OCI-LY7 (cell line): ENCODE data around the gene LBR. TPM values are rescaled to one million over a fixed set of nuclear protein-coding genes. Genes with fewer than 3 reads are reported as not detected.
A peak's percentile ranks its signal among the peaks of the same experiment; 100 is the strongest.

Experiments
- BruUV-seq: library from RNA; stranded (reverse); fragments of 400-500 nt; replicated peaks from 2 replicates; lab custom pipeline; 2021; lab: Mats Ljungman, UMichigan
- CTCF ChIA-PET: fragments of 300-600 bp; sonication (Branson Sonifier 250); formaldehyde crosslinking; loops from one replicate; lab custom pipeline; 2022; ENCODE audit warnings: antibody characterized with exemption; ENCODE audit not compliant: unreplicated experiment; lab: Charles Lee
- POLR2A ChIA-PET: fragments of 300-600 bp; sonication (Branson Sonifier 250); formaldehyde crosslinking; loops from one replicate; lab custom pipeline; 2022; ENCODE audit warnings: antibody characterized with exemption; lab: Charles Lee
- DNase-seq: peaks from one replicate; pipeline ENCODE4 v3.0.0-alpha.2; 2015; ENCODE audit warnings: low spot score
- H2AFZ ChIP-seq: fragments of 200-600 bp; sonication (generic), shearing (Covaris generic); 2 replicates; pipeline ENCODE4 v1.6.1; 2014; ENCODE audit warnings: mild to moderate bottlenecking, antibody characterized with exemption, low read length, moderate library complexity
- H3K27ac ChIP-seq: fragments of 200-600 bp; sonication (generic); 2 replicates; pipeline ENCODE4 v1.5.1; 2014; ENCODE audit warnings: mixed run types, low read depth, mild to moderate bottlenecking, moderate library complexity, low read length, inconsistent platforms; ENCODE audit not compliant: poor library complexity, severe bottlenecking
- H3K36me3 ChIP-seq: fragments of 200-600 bp; sonication (generic); 2 replicates; pipeline ENCODE4 v1.6.1; 2014; ENCODE audit warnings: mild to moderate bottlenecking, antibody characterized with exemption, low read length, moderate library complexity, mixed read lengths; ENCODE audit not compliant: insufficient read depth
- H3K4me1 ChIP-seq: fragments of 200-600 bp; sonication (generic); 2 replicates; pipeline ENCODE4 v1.5.1; 2014; ENCODE audit warnings: mild to moderate bottlenecking, low read length; ENCODE audit not compliant: insufficient read depth, poor library complexity, severe bottlenecking
- H3K4me2 ChIP-seq: fragments of 200-600 bp; sonication (generic); 2 replicates; pipeline ENCODE4 v1.6.1; 2014; ENCODE audit warnings: mild to moderate bottlenecking, low read length
- H3K4me3 ChIP-seq: fragments of 200-600 bp; sonication (generic); 2 replicates; pipeline ENCODE4 v1.5.1; 2014; ENCODE audit warnings: mild to moderate bottlenecking, low read depth, low read length; ENCODE audit not compliant: poor library complexity, severe bottlenecking
- H3K79me2 ChIP-seq: fragments of 200-600 bp; sonication (generic); 2 replicates; pipeline ENCODE4 v1.6.1; 2016; ENCODE audit warnings: low read depth, mild to moderate bottlenecking, low read length, moderate library complexity, mixed read lengths; ENCODE audit not compliant: insufficient read depth
- H3K9me2 ChIP-seq: fragments of 200-600 bp; sonication (generic); 2 replicates; pipeline ENCODE4 v1.6.1; 2016; ENCODE audit warnings: mild to moderate bottlenecking, low read length, mixed read lengths; ENCODE audit not compliant: insufficient read depth
- H3K9me3 ChIP-seq: fragments of 200-600 bp; sonication (generic); 2 replicates; pipeline ENCODE4 v1.6.1; 2014; ENCODE audit warnings: mild to moderate bottlenecking, mixed run types, low read length, mixed read lengths
- H4K20me1 ChIP-seq: fragments of 200-600 bp; sonication (generic); 2 replicates; pipeline ENCODE4 v1.6.1; 2014; ENCODE audit warnings: mild to moderate bottlenecking, antibody characterized with exemption, low read length, moderate library complexity, mixed read lengths; ENCODE audit not compliant: insufficient read depth
- EZH2phosphoT487 ChIP-seq: fragments of 200-600 bp; sonication (generic); IDR thresholded peaks from 2 replicates; pipeline ENCODE4 v1.6.1; 2018; ENCODE audit warnings: low read depth, borderline replicate concordance, mild to moderate bottlenecking, mixed run types, antibody characterized with exemption, low read length, moderate library complexity, mixed read lengths
- intact Hi-C: fragments of 100-400 bp; cut with micrococcal nuclease; formaldehyde crosslinking; loops from one replicate; pipeline ENCODE4 v1.10.0; 2022; ENCODE audit not compliant: unreplicated experiment
- total RNA-seq, 2 experiments: library from RNA; depleted of rRNA in 1 of 2; stranded (reverse); fragments of >200 nt in 1 of 2; shearing (Covaris generic) in 1 of 2; gene quantifications; 2 replicates each; pipeline ENCODE4 v1.2.3, GENCODE V29; 2014 to 2022
- TF ChIP-seq, protein P1 (sequence below): fragments of 200-600 bp; sonication (generic); conservative IDR thresholded peaks from 2 replicates; pipeline ENCODE4 v1.5.1; 2014; ENCODE audit warnings: mild to moderate bottlenecking, antibody characterized with exemption, low read length, moderate library complexity, mixed read lengths

Gene LBR
- total RNA-seq, 2 experiments from 2014 or later = 117 to 288 TPM

- Histone ChIP-seq H3K4me2 (peak overlapping the region; percentile 74), H4K20me1 (no peaks in the 10 kb centered on the region), H3K9me3 (peaks cover 2% of the 10 kb centered on the region; the same call in 1 of the 2 replicates), H3K36me3 (no peaks in the 10 kb centered on the region; the same call in 1 of the 2 replicates), H3K4me3 (peak overlapping the region; percentile 54), H2AFZ (peak overlapping the region; percentile 22; the same call in 1 of the 2 replicates), H3K9me2 (no peaks in the 10 kb centered on the region), H3K27ac (peak overlapping the region; percentile 94), H3K79me2 (no peaks in the 10 kb centered on the region), H3K4me1 (peaks cover 67% of the 10 kb centered on the region)
- BruUV-seq = TSS peak; percentile 87
- no peak for TF ChIP-seq EZH2phosphoT487
- TF ChIP-seq, protein P1, sequence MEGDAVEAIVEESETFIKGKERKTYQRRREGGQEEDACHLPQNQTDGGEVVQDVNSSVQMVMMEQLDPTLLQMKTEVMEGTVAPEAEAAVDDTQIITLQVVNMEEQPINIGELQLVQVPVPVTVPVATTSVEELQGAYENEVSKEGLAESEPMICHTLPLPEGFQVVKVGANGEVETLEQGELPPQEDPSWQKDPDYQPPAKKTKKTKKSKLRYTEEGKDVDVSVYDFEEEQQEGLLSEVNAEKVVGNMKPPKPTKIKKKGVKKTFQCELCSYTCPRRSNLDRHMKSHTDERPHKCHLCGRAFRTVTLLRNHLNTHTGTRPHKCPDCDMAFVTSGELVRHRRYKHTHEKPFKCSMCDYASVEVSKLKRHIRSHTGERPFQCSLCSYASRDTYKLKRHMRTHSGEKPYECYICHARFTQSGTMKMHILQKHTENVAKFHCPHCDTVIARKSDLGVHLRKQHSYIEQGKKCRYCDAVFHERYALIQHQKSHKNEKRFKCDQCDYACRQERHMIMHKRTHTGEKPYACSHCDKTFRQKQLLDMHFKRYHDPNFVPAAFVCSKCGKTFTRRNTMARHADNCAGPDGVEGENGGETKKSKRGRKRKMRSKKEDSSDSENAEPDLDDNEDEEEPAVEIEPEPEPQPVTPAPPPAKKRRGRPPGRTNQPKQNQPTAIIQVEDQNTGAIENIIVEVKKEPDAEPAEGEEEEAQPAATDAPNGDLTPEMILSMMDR = no peak
- CTCF ChIA-PET = no interaction called here
- DNase-seq = peak; percentile 32
- intact Hi-C loops = no loop called here
- POLR2A ChIA-PET = interaction anchor here (1.0 kb wide), 1 partner anchor 9 kb away, joined by 7 read pairs; no protein-coding TSS in a partner anchor
Observed at GRCh38 chr1:225435487-225435886, 7.6 kb upstream of the LBR start.

GRCh38 chr1:225435076-225435475 lies 7.2 kb upstream of the LBR start:
- no peak for TF ChIP-seq EZH2phosphoT487
- TF ChIP-seq, protein P1 = no peak
- CTCF ChIA-PET = no interaction called here
- peak overlapping the region; percentile 74 for H3K4me2 ChIP-seq
- H3K4me1 ChIP-seq = peaks cover 63% of the 10 kb centered on the region
- H2AFZ ChIP-seq = peak overlapping the region; percentile 22; the same call in 1 of the 2 replicates
- no TSS peak for BruUV-seq
- no peak for DNase-seq
- H3K4me3 ChIP-seq = peak overlapping the region; percentile 54
- peaks cover 6% of the 10 kb centered on the region; the same call in 1 of the 2 replicates for H3K9me3 ChIP-seq
- H3K79me2 ChIP-seq = no peaks in the 10 kb centered on the region
- H3K9me2 ChIP-seq = no peaks in the 10 kb centered on the region
- POLR2A ChIA-PET = interaction anchor here (1.0 to 12.2 kb wide), 2 partner anchors 7 to 10 kb away, joined by 7 to 242 read pairs; no protein-coding TSS in a partner anchor
- H3K36me3 ChIP-seq = no peaks in the 10 kb centered on the region; the same call in 1 of the 2 replicates
- H3K27ac ChIP-seq = peak overlapping the region; percentile 94
- no peaks in the 10 kb centered on the region for H4K20me1 ChIP-seq
- intact Hi-C loops = no loop called here

DNA sequence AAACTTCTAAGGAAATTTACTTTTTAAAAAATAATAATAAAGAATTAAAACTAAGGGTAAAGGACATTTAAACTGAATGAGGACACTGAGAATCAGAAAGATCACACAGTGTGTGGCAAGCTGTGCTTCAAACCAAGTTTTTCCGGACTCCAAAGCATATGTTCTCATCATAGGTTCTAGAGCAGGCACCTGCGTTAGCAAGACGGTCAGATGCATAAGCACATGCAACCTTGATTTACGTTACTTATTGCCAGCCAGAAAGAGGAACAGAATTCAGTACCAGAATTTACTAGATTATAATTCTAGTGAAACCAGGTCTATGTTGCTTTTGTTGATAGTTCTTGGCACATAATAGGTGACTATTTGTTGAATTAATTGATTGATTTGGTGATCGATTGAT lies 6.2 kb upstream of the LBR start:
- DNase-seq = peak; percentile 48
- peak overlapping the region; percentile 74 for H3K4me2 ChIP-seq
- peaks cover 6% of the 10 kb centered on the region; the same call in 1 of the 2 replicates for H3K9me3 ChIP-seq
- BruUV-seq = no TSS peak
- H3K4me1 ChIP-seq = peaks cover 62% of the 10 kb centered on the region
- intact Hi-C loops = no loop called here
- H4K20me1 ChIP-seq = no peaks in the 10 kb centered on the region
- no peak overlapping the region for H2AFZ ChIP-seq
- H3K36me3 ChIP-seq = no peaks in the 10 kb centered on the region; the same call in 1 of the 2 replicates
- peak overlapping the region; percentile 94 for H3K27ac ChIP-seq
- H3K79me2 ChIP-seq = no peaks in the 10 kb centered on the region; the same call in 1 of the 2 replicates
- TF ChIP-seq, protein P1 = no peak
- TF ChIP-seq EZH2phosphoT487 = no peak
- no peaks in the 10 kb centered on the region for H3K9me2 ChIP-seq
- ChIA-PET POLR2A (interaction anchor here (0.6 to 12.2 kb wide), 4 partner anchors 8 to 566 kb away, joined by 3 to 242 read pairs (median 4); no protein-coding TSS in a partner anchor), CTCF (no interaction called here)
- H3K4me3 ChIP-seq = no peak overlapping the region
